Measurements from ENCODE around the gene MPEG1. TPM values are rescaled to one million over a fixed set of nuclear protein-coding genes. Genes with fewer than 3 reads are reported as not detected.

The MPEG1 gene
- total and polyA plus RNA-seq, 2 of the 4 experiments (the other 2 are of a cell fraction), result not detected

- H3K18ac ChIP-seq (ENCODE audit: low read depth, low read length), result no peak overlapping the region
- peaks cover 15% of the 10 kb centered on the region for H3K9me1 ChIP-seq (ENCODE audit: insufficient read depth, low read length)
- peaks cover 0 to 21% of the 10 kb centered on the region in 2 experiments; a peak in 2 of 4 replicates for H3K79me1 ChIP-seq (ENCODE audit: low read depth in 1 of 2, low read length in 2 of 2)
- H3K27me3 ChIP-seq (ENCODE audit: control insufficient read depth, insufficient read depth, low read length), result no peaks in the 10 kb centered on the region
- ATAC-seq (ENCODE audit: low read depth) (no peak), DNase-seq (no peak)
- no peak overlapping the region for H4K5ac ChIP-seq (ENCODE audit: low read depth, low read length)
- H4K91ac ChIP-seq (ENCODE audit: insufficient read depth, low read depth, low read length), result no peak overlapping the region
- TF ChIP-seq ELK1 (IDR thresholded peaks at IDR 0.05; ENCODE audit: borderline replicate concordance, low read depth, low read length) (no peak), NFE2L2 (IDR thresholded peaks at IDR 0.05; ENCODE audit: low read depth, low read length) (no peak), MXI1 (IDR thresholded peaks at IDR 0.05; ENCODE audit: borderline replicate concordance, low read depth, low read length) (no peak), CEBPB (IDR thresholded peaks at IDR 0.05; ENCODE audit: low read depth, low read length) (no peak), RCOR1 (IDR thresholded peaks at IDR 0.05; ENCODE audit: insufficient replicate concordance, low read length) (no peak), RFX5 (IDR thresholded peaks at IDR 0.05; ENCODE audit: low read depth, low read length) (no peak), POLR2A (IDR thresholded peaks at IDR 0.05; ENCODE audit: low read depth, low read length) (no peak), CTCF (conservative IDR thresholded peaks at IDR 0.05; ENCODE audit: low read depth, low read length) (no peak)
- no peaks in the 10 kb centered on the region for H3K9me3 ChIP-seq (ENCODE audit: control insufficient read depth, insufficient read depth, low read length)
- H3K36me3 ChIP-seq (ENCODE audit: control insufficient read depth, insufficient read depth, low read length), result peaks cover 43% of the 10 kb centered on the region
- H3K4ac ChIP-seq (ENCODE audit: low read depth, low read length), result no peak overlapping the region
- H3K14ac ChIP-seq (replicated peaks; ENCODE audit: low read depth, low read length), result no peak overlapping the region
- no peak overlapping the region for H2AFZ ChIP-seq (replicated peaks; ENCODE audit: low read length, poor library complexity)
- no peak overlapping the region for H2BK20ac ChIP-seq (ENCODE audit: low read depth, low read length)
- no peak overlapping the region for H3K4me3 ChIP-seq (ENCODE audit: insufficient read depth, low read depth, low read length)
- no peak overlapping the region for H3K27ac ChIP-seq (ENCODE audit: insufficient read depth, low read length)
- H4K8ac ChIP-seq (ENCODE audit: low read depth in 2 of 2, low read length in 2 of 2), result no peak overlapping the region
- in situ Hi-C loops (cut with MboI; ENCODE audit: low sequenced_read_pairs) (no loop called here), dilution Hi-C loops (cut with HindIII; ENCODE audit: low sequenced_read_pairs, unreplicated experiment) (no loop called here), intact Hi-C loops (cut with micrococcal nuclease) (no loop called here)
- peaks cover 9% of the 10 kb centered on the region for H3K4me1 ChIP-seq (ENCODE audit: control insufficient read depth, insufficient read depth, low read length)
- CTCF ChIA-PET, result no interaction called here
- H2BK5ac ChIP-seq (ENCODE audit: low read depth, low read length, poor library complexity, severe bottlenecking), result no peak overlapping the region
- H2AK9ac ChIP-seq (replicated peaks; ENCODE audit: low read depth, low read length, poor library complexity), result no peak overlapping the region
- H4K20me1 ChIP-seq (ENCODE audit: insufficient read depth, low read length), result 0 out of 2 replicates have a peak, but pooled peaks cover 4% of the 10 kb centered on the region
- BruUV-seq (replicated peaks), result no TSS peak
- H3K56ac ChIP-seq (ENCODE audit: extremely low read depth, insufficient read depth, low read length), result no peak overlapping the region
- WGBS, 2 experiments (ENCODE audit: extremely low coverage in 2 of 2, insufficient read length in 1 of 2), result 100% methylated on average over 1 of the region's 4 CpGs; no CpG with 5 or more reads in 1 of the 2 experiments
- H2BK120ac ChIP-seq (ENCODE audit: low read depth, low read length), result no peak overlapping the region
- H3K23ac ChIP-seq (ENCODE audit: low read depth, low read length), result no peak overlapping the region
- no peak overlapping the region for H2AK5ac ChIP-seq (ENCODE audit: low read depth, low read length)
- H3K9ac ChIP-seq (ENCODE audit: low read depth, low read length), result no peak overlapping the region
- POLR2A ChIA-PET (ENCODE audit: unreplicated experiment), result no interaction called here
- H3K4me2 ChIP-seq (ENCODE audit: low read depth, low read length), result no peak overlapping the region
- H2BK15ac ChIP-seq (ENCODE audit: low read depth, low read length), result no peak overlapping the region
Measured at GRCh38 chr11:59191095-59191494, 21.6 kb downstream of the MPEG1 start.
